ENCODE data around the gene MRS2.
"Not testable (repeated sequence)": the region's sequence is repeated elsewhere in the genome, so short reads cannot be mapped to it uniquely, and the experiment has no call there.

MRS2 gene

GRCh38 chr6:24387818-24388217 lies 14.9 kb upstream of the MRS2 start:
- DNase-seq (ENCODE audit: extremely low read depth in 1 of 2, low read depth in 1 of 2), result no peak

- no peak for DNase-seq (ENCODE audit: extremely low read depth in 1 of 2, low read depth in 1 of 2)
These were observed 11.5 kb upstream of the MRS2 start for GRCh38 chr6:24391208-24391607.

- no peak for DNase-seq (ENCODE audit: extremely low read depth in 1 of 2, low read depth in 1 of 2)
These were observed 10.9 kb upstream of the MRS2 start for GRCh38 chr6:24391756-24392405.

- no peak for DNase-seq (ENCODE audit: extremely low read depth in 1 of 2, low read depth in 1 of 2)
These were observed 8.5 kb upstream of the MRS2 start for GRCh38 chr6:24394061-24394779.

- DNase-seq (ENCODE audit: extremely low read depth in 1 of 2, low read depth in 1 of 2), result no peak
These were observed 7.8 kb upstream of the MRS2 start for GRCh38 chr6:24394780-24395437.

GRCh38 chr6:24396824-24397223 lies 5.9 kb upstream of the MRS2 start:
- DNase-seq (ENCODE audit: extremely low read depth in 1 of 2, low read depth in 1 of 2), result no peak

- DNase-seq (ENCODE audit: extremely low read depth in 1 of 2, low read depth in 1 of 2), result no peak
These were observed 5.1 kb upstream of the MRS2 start for GRCh38 chr6:24397631-24398030.

- DNase-seq (ENCODE audit: extremely low read depth in 1 of 2, low read depth in 1 of 2), result not testable (repeated sequence)
These were observed 2.4 kb upstream of the MRS2 start for GRCh38 chr6:24400045-24401039.

GRCh38 chr6:24401458-24401857 lies 1.3 kb upstream of the MRS2 start:
- DNase-seq (ENCODE audit: extremely low read depth in 1 of 2, low read depth in 1 of 2), result no peak

- no peak for DNase-seq (ENCODE audit: extremely low read depth in 1 of 2, low read depth in 1 of 2)
These were observed 727 bp downstream of the MRS2 start for GRCh38 chr6:24403501-24403824.

- no peak for DNase-seq (ENCODE audit: extremely low read depth in 1 of 2, low read depth in 1 of 2)
These were observed 2.5 kb downstream of the MRS2 start for GRCh38 chr6:24405262-24405661.

- no peak for DNase-seq (ENCODE audit: extremely low read depth in 1 of 2, low read depth in 1 of 2)
These were observed 6.1 kb downstream of the MRS2 start for GRCh38 chr6:24408719-24409410.

- DNase-seq (ENCODE audit: extremely low read depth in 1 of 2, low read depth in 1 of 2), result no peak
These were observed 7.9 kb downstream of the MRS2 start for GRCh38 chr6:24410622-24411021.

- DNase-seq (ENCODE audit: extremely low read depth in 1 of 2, low read depth in 1 of 2), result no peak
These were observed 9.6 kb downstream of the MRS2 start for GRCh38 chr6:24412294-24412693.

GRCh38 chr6:24414531-24414930 lies 11.8 kb downstream of the MRS2 start:
- not testable (repeated sequence) for DNase-seq (ENCODE audit: extremely low read depth in 1 of 2, low read depth in 1 of 2)

GRCh38 chr6:24415753-24416152 lies 13.0 kb downstream of the MRS2 start:
- no peak for DNase-seq (ENCODE audit: extremely low read depth in 1 of 2, low read depth in 1 of 2)

GRCh38 chr6:24419526-24419925 lies 16.8 kb downstream of the MRS2 start:
- DNase-seq (ENCODE audit: extremely low read depth in 1 of 2, low read depth in 1 of 2), result no peak

GRCh38 chr6:24425091-24425490 lies 22.4 kb downstream of the MRS2 start:
- DNase-seq (ENCODE audit: extremely low read depth in 1 of 2, low read depth in 1 of 2), result no peak

- no peak for DNase-seq (ENCODE audit: extremely low read depth in 1 of 2, low read depth in 1 of 2)
These were observed 24.2 kb downstream of the MRS2 start for GRCh38 chr6:24426729-24427446.

- no peak for DNase-seq (ENCODE audit: extremely low read depth in 1 of 2, low read depth in 1 of 2)
These were observed 25.9 kb downstream of the MRS2 start for GRCh38 chr6:24428615-24429014.
